SU-DHL-6 (cell line): Measurements from ENCODE around the gene ARPC1A.
"Not testable (repeated sequence)": the region's sequence is repeated elsewhere in the genome, so short reads cannot be mapped to it uniquely, and the experiment has no call there.

ENCODE experiments used
- CTCF ChIP-seq: fragments of 200-600 bp; sonication (generic); IDR thresholded peaks from one replicate; pipeline ENCODE4 v1.5.1; 2017; ENCODE audit warnings: antibody characterized with exemption, mild to moderate bottlenecking, low read length, moderate library complexity; ENCODE audit not compliant: insufficient read depth, poor library complexity, severe bottlenecking
- EZH2phosphoT487 ChIP-seq: fragments of 200-600 bp; sonication (generic), shearing (Covaris generic); conservative IDR thresholded peaks from 2 replicates; pipeline ENCODE4 v1.6.1; 2018; ENCODE audit warnings: mild to moderate bottlenecking, antibody characterized with exemption, low read length, moderate library complexity, mixed read lengths

- TF ChIP-seq CTCF, EZH2phosphoT487: not testable (repeated sequence)
Observed at GRCh38 chr7:99379693-99380031, 54.0 kb downstream of the ARPC1A start.
